Calu3 (cell line): ENCODE results near the gene SCARB2. TPM values are rescaled to one million over a fixed set of nuclear protein-coding genes. Genes with fewer than 3 reads are reported as not detected.

Source experiments
- BruUV-seq: library from RNA; stranded (reverse); fragments of 400-500 nt; replicated peaks from 2 replicates; lab custom pipeline; 2021; lab: Mats Ljungman, UMichigan
- CTCF ChIA-PET: fragments of 300-600 bp; sonication (Branson Sonifier 250); formaldehyde crosslinking; loops from one replicate; lab custom pipeline; 2022; ENCODE audit warnings: antibody characterized with exemption; lab: Charles Lee
- DNase-seq: peaks from one replicate; pipeline ENCODE4 v3.0.0; 2022
- H3K27ac Mint-ChIP-seq: one replicate; pipeline ENCODE4 v1.8.0; 2022; ENCODE audit warnings: mixed read lengths; ENCODE audit not compliant: unreplicated experiment
- H3K27me3 Mint-ChIP-seq: one replicate; pipeline ENCODE4 v1.8.0; 2022; ENCODE audit warnings: mixed read lengths; ENCODE audit not compliant: unreplicated experiment
- H3K36me3 Mint-ChIP-seq: one replicate; pipeline ENCODE4 v1.8.0; 2022; ENCODE audit warnings: mild to moderate bottlenecking, moderate library complexity, mixed read lengths; ENCODE audit not compliant: insufficient read depth, unreplicated experiment
- H3K4me1 Mint-ChIP-seq: one replicate; pipeline ENCODE4 v1.8.0; 2022; ENCODE audit warnings: mild to moderate bottlenecking, low read depth, mixed read lengths; ENCODE audit not compliant: unreplicated experiment
- H3K4me3 Mint-ChIP-seq: one replicate; pipeline ENCODE4 v1.8.0; 2022; ENCODE audit warnings: mild to moderate bottlenecking, low read depth, moderate library complexity, mixed read lengths; ENCODE audit not compliant: unreplicated experiment
- H3K9me3 Mint-ChIP-seq: one replicate; pipeline ENCODE4 v1.8.0; 2022; ENCODE audit warnings: low read depth, mixed read lengths; ENCODE audit not compliant: unreplicated experiment
- intact Hi-C: fragments of 100-400 bp; cut with micrococcal nuclease; formaldehyde crosslinking; loops from one replicate; pipeline ENCODE4 v1.10.0; 2022; ENCODE audit not compliant: unreplicated experiment
- total RNA-seq: library from RNA; stranded (reverse); gene quantifications from 2 replicates; pipeline ENCODE4 v1.2.3, GENCODE V29; 2022
- TF ChIP-seq, protein P1 (sequence below): fragments of 200-600 bp; IDR thresholded peaks from one replicate; pipeline ENCODE4 v1.8.0; 2022; ENCODE audit warnings: antibody characterized with exemption; ENCODE audit not compliant: unreplicated experiment

Gene SCARB2
- total RNA-seq, 1 experiment from 2014 or later: 87.3 TPM

DNA sequence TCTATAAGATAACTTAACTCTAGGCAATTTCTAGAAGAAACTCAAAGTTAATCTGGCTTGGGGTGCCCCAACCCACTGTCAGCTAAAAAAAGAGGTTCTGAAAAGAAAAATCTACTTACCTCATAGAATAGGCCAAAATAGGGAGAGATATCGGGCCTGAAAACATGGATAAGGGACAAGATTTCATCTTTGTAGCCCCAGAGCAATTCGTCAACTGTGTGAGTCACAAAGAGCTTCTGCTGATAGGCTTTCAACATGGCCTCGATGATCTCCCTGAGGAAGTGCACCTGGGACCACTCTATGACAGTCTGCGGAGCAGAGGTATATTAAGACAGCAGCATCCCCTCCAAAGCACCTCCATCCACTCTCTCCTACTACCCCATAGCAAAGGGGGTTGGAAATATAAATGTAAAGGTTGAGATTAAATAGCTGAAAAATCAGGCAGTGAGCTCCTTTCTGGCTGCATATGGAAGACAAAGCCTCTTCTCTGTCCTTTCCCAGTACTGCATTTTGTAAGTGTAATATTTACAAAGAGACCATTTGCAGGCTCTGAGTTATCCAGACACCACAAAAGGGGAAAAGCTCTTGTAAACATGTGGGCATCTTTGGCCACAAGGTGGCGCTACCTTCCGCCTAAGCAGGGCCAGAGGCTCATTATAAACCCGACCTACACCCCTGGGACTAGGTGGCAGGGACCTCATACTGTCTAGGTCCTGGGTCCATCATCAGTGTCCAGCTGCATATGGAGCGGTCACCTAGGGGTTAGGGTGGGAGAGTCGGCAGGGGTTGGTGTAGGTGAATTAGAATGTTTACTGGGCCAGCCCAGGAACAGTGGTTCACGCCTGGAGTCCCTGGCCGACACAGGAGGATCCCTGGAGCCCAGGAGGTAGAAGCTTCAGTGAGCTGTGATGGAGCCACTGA is 34.0 kb downstream of the SCARB2 start:
- peak; percentile 78 for DNase-seq
- Mint-ChIP-seq H3K27ac (no peak overlapping the region), H3K36me3 (peaks cover 3% of the 10 kb centered on the region), H3K4me1 (no peaks in the 10 kb centered on the region), H3K9me3 (no peaks in the 10 kb centered on the region), H3K27me3 (no peaks in the 10 kb centered on the region), H3K4me3 (no peak overlapping the region)
- CTCF ChIA-PET: interaction anchor here (0.6 to 3.0 kb wide), 8 partner anchors 12 to 201 kb away, joined by 3 to 32 read pairs (median 4); partner anchors contain the start of gene STBD1
- TF ChIP-seq, protein P1, sequence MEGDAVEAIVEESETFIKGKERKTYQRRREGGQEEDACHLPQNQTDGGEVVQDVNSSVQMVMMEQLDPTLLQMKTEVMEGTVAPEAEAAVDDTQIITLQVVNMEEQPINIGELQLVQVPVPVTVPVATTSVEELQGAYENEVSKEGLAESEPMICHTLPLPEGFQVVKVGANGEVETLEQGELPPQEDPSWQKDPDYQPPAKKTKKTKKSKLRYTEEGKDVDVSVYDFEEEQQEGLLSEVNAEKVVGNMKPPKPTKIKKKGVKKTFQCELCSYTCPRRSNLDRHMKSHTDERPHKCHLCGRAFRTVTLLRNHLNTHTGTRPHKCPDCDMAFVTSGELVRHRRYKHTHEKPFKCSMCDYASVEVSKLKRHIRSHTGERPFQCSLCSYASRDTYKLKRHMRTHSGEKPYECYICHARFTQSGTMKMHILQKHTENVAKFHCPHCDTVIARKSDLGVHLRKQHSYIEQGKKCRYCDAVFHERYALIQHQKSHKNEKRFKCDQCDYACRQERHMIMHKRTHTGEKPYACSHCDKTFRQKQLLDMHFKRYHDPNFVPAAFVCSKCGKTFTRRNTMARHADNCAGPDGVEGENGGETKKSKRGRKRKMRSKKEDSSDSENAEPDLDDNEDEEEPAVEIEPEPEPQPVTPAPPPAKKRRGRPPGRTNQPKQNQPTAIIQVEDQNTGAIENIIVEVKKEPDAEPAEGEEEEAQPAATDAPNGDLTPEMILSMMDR: peak; percentile 79
- BruUV-seq: no TSS peak
- intact Hi-C loops: loop anchor here (1.0 to 5.0 kb wide), 3 partner anchors 73 to 199 kb away; partner anchors contain the start of genes FAM47E and STBD1

DNA sequence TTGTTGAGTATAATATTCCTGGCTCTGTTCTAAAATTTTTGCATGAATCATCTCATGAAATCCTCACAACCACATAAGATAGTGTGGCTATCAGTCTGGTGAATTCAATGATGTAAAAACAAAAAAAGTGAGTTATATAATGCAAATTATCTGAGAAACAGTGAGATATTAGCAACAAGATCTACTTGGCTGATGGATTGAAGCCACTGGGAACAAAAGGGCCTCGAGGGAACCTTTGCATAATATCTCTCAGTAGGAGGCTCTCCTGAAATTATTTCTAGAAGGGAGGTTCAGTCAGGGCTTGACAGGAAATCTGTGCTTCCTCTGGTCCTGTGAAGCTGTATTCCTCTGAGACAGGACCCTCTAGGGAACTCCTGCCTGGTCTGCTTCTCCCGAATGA is 35.3 kb downstream of the SCARB2 start:
- Mint-ChIP-seq H3K4me1 (no peaks in the 10 kb centered on the region), H3K36me3 (peaks cover 4% of the 10 kb centered on the region), H3K4me3 (no peak overlapping the region), H3K9me3 (no peaks in the 10 kb centered on the region), H3K27me3 (no peaks in the 10 kb centered on the region), H3K27ac (no peak overlapping the region)
- DNase-seq: no peak
- BruUV-seq: no TSS peak
- TF ChIP-seq, protein P1: no peak
- intact Hi-C loops: loop anchor here (5.0 kb wide), 1 partner anchor 129 kb away; the partner anchor contains the start of gene STBD1
- CTCF ChIA-PET: no interaction called here

DNA sequence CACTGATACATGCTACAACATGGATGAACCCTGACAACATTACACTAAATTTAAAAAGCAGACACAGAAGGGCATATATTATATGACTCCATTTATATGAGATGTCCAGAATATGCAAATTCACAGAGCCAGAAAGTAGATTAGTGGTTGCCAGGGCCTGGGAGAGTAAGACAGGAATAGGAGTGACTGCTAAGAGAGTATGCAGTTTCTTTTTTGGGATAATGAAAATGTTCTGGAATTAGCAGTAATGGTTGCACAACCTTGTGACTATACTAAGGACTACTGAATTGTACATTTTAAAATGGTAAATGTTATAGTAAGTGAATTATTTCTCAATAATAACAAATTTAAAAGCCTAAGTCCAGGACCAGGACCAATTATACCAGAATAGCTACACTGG is 35.9 kb downstream of the SCARB2 start:
- TF ChIP-seq, protein P1: no peak
- Mint-ChIP-seq H3K27me3 (no peaks in the 10 kb centered on the region), H3K27ac (no peak overlapping the region), H3K4me3 (no peak overlapping the region), H3K36me3 (peaks cover 10% of the 10 kb centered on the region), H3K9me3 (no peaks in the 10 kb centered on the region), H3K4me1 (no peaks in the 10 kb centered on the region)
- DNase-seq: no peak
- BruUV-seq: no TSS peak
- CTCF ChIA-PET: no interaction called here
- intact Hi-C loops: loop anchor here (5.0 kb wide), 1 partner anchor 130 kb away; the partner anchor contains the start of gene STBD1

DNA sequence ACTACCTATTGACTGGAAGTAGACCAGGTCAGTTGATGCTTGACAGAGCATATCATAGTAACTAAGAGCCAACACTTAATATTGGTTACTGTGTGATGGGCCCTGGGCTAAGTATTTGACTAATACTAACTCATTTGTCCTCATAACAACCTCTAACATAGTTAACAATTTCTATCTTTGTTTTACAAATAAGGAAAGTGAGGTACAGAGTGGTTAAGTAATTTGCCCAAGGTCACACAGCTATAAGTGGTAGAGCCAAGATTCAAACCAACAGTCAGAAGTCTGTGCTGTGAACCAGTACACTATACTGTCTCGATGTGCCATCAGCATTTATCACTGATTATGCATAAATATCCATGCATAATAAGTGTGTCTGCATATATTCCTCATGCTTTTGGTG is 38.3 kb downstream of the SCARB2 start:
- Mint-ChIP-seq H3K36me3 (peaks cover 12% of the 10 kb centered on the region), H3K9me3 (no peaks in the 10 kb centered on the region), H3K4me3 (no peak overlapping the region), H3K27ac (no peak overlapping the region), H3K4me1 (no peaks in the 10 kb centered on the region), H3K27me3 (no peaks in the 10 kb centered on the region)
- no TSS peak for BruUV-seq
- TF ChIP-seq, protein P1: no peak
- intact Hi-C loops: loop anchor here (5.0 kb wide), 1 partner anchor 132 kb away; the partner anchor contains the start of gene STBD1
- no peak for DNase-seq
- CTCF ChIA-PET: no interaction called here
